Right lobe of liver (tissue), 6 donors: ENCODE data around the gene SCYGR3. TPM values are rescaled to one million over a fixed set of nuclear protein-coding genes. Genes with fewer than 3 reads are reported as not detected.

Experiments
- ATAC-seq, 4 donors: fragments of 200-7000 bp; cut with Tn5 transposase; one replicate each; pipeline ENCODE4 v1.9.1; 2020; ENCODE audit warnings: mild to moderate bottlenecking in 4 of 4, moderate library complexity in 4 of 4
- DNase-seq, 3 donors: peaks; one replicate each; pipeline ENCODE4 v3.0.0-alpha.2; 2020
- H3K27ac ChIP-seq, 3 donors: fragments of 200-600 bp; one replicate each; pipeline ENCODE4 v1.8.0; 2022
- H3K27me3 ChIP-seq, 2 donors: fragments of 200-600 bp; one replicate each; pipeline ENCODE4 v1.8.0; 2022
- H3K36me3 ChIP-seq, 4 donors: fragments of 200-600 bp; sonication (generic) in 1 of 4; one replicate each; pipeline versions ENCODE4 v1.5.1 to v1.8.0; 2017 to 2022; ENCODE audit warnings: control low read depth in 1 of 4
- H3K4me1 ChIP-seq, 4 donors: fragments of 200-600 bp; sonication (generic) in 1 of 4; one replicate each; pipeline versions ENCODE4 v1.5.1 to v1.8.0; 2017 to 2022; ENCODE audit warnings: control low read depth in 1 of 4
- H3K4me3 ChIP-seq, 3 donors: fragments of 200-600 bp; one replicate each; pipeline ENCODE4 v1.8.0; 2022
- H3K9me3 ChIP-seq, 4 donors: fragments of 200-600 bp; sonication (generic) in 1 of 4; one replicate each; pipeline versions ENCODE4 v1.5.1 to v1.8.0; 2017 to 2022; ENCODE audit warnings: control low read depth in 1 of 4
- CTCF ChIP-seq, 4 donors: fragments of 200-600 bp in 3 of 4; fragments of 450-650 bp in 1 of 4; IDR thresholded peaks; one replicate each; pipeline versions ENCODE4 v1.5.1 to v1.8.0; 2016 to 2022; ENCODE audit warnings: antibody characterized with exemption in 4 of 4, mild to moderate bottlenecking in 2 of 4
- POLR2A ChIP-seq: fragments of 450-650 bp; IDR thresholded peaks from one replicate; pipeline ENCODE4 v1.6.1; 2017; ENCODE audit warnings: antibody characterized with exemption, mild to moderate bottlenecking
- WGBS: methylation state at CpG from one replicate; pipeline ENCODE4 v1.1.6; 2018; ENCODE audit warnings: low coverage, low lambda C conversion rate; ENCODE audit not compliant: insufficient coverage; ENCODE audit errors: missing lambda C conversion rate; 5-methylcytosine and 5-hydroxymethylcytosine counted together
- intact Hi-C, 2 donors: fragments of 100-400 bp; cut with DNase I; formaldehyde crosslinking; loops; one replicate each; pipeline versions ENCODE4 v1.11.2 to v1.14.1; 2022
- long read RNA-seq: library from polyadenylated mRNA; unstranded; transcript quantifications from one replicate; pipeline ENCODE4 v2.0.0, GENCODE V29; 2019
- total RNA-seq, 6 experiments: library from RNA; depleted of rRNA in 2 of 6; stranded (reverse); fragments of >200 nt in 2 of 6; fragmentation: NEBNext Ultra II Directional in 3 of 6; extraction: Animal tissue kit (Norgen Biotek cat#: 25700) in 3 of 6; gene quantifications; one replicate each; pipeline versions ENCODE4 v1.1.0 to v1.2.4, GENCODE V29; 2016 to 2023
- donor health status: DM: no; HTN: yes; CAD: no.
- donor health status: DM: no; HTN: no; CAD: no.
- donor health status: DM: no; HTN: no; CAD: no.
- donor health status: DM: no; HTN: yes; CAD: no.
- donor health status: DM: no; HTN: yes; CAD: no.

The SCYGR3 gene
- total RNA-seq, result not detected
- long read RNA-seq, result 0 reads

GRCh38 chr2:227614740-227615139 is at the start of gene SCYGR3:
TSS of gene SCYGR3 (minus strand) at chr2:227614840. CDS start at chr2:227614840, 0 bp downstream.
- no peaks in the 10 kb centered on the region for H3K4me1 ChIP-seq
- ATAC-seq (no peak), DNase-seq (no peak)
- no peaks in the 10 kb centered on the region for H3K36me3 ChIP-seq
- H3K27ac ChIP-seq, result no peak within 1 kb of the TSS
- TF ChIP-seq POLR2A, result no peak
- TF ChIP-seq CTCF (IDR thresholded peaks at IDR 0.05), result no peak
- no peaks in the 10 kb centered on the region for H3K27me3 ChIP-seq
- H3K4me3 ChIP-seq, result no peak within 1 kb of the TSS
- intact Hi-C loops, result no loop called here
- 75% methylated on average over 4 of the region's 4 CpGs for WGBS
- no peaks in the 10 kb centered on the region for H3K9me3 ChIP-seq

GRCh38 chr2:227661827-227662226 is 47.2 kb upstream of the SCYGR3 start:
- Histone ChIP-seq H3K36me3 (no peaks in the 10 kb centered on the region), H3K9me3 (no peaks in the 10 kb centered on the region), H3K27ac (no peak overlapping the region), H3K4me3 (no peak overlapping the region), H3K4me1 (no peaks in the 10 kb centered on the region), H3K27me3 (no peaks in the 10 kb centered on the region)
- DNase-seq (no peak), ATAC-seq (no peak)
- intact Hi-C loops, result loop anchor here in 1 of 2 donors (5.0 kb wide), 1 partner anchor 105 kb away; no protein-coding TSS in a partner anchor
- TF ChIP-seq POLR2A, result no peak
- WGBS, result 24% methylated on average over 3 of the region's 3 CpGs

- Histone ChIP-seq H3K36me3 (no peaks in the 10 kb centered on the region), H3K4me1 (no peaks in the 10 kb centered on the region), H3K9me3 (no peaks in the 10 kb centered on the region), H3K27ac (no peak overlapping the region), H3K4me3 (no peak overlapping the region), H3K27me3 (no peaks in the 10 kb centered on the region)
- intact Hi-C loops, result loop anchor here in 1 of 2 donors (5.0 kb wide), 1 partner anchor 106 kb away; no protein-coding TSS in a partner anchor
- ATAC-seq (no peak), DNase-seq (no peak)
- 59% methylated on average over 5 of the region's 7 CpGs for WGBS
- TF ChIP-seq CTCF (IDR thresholded peaks at IDR 0.05), result no peak
- TF ChIP-seq POLR2A, result no peak
Observed at GRCh38 chr2:227661025-227661649, 46.5 kb upstream of the SCYGR3 start.

GRCh38 chr2:227657199-227657845 is 42.7 kb upstream of the SCYGR3 start:
- H3K27me3 ChIP-seq, result no peaks in the 10 kb centered on the region
- H3K9me3 ChIP-seq, result no peaks in the 10 kb centered on the region
- no peak for DNase-seq
- no peak for ATAC-seq
- WGBS, result 76% methylated on average over 8 of the region's 8 CpGs
- H3K27ac ChIP-seq, result no peak overlapping the region
- intact Hi-C loops, result loop anchor here in 1 of 2 donors (10.0 kb wide), 1 partner anchor 253 kb away; no protein-coding TSS in a partner anchor
- no peaks in the 10 kb centered on the region for H3K36me3 ChIP-seq
- H3K4me1 ChIP-seq, result peaks cover 2 to 9% (median 6%) of the 10 kb centered on the region in 4 donors
- TF ChIP-seq POLR2A (no peak), CTCF (IDR thresholded peaks at IDR 0.05) (no peak)
- no peak overlapping the region for H3K4me3 ChIP-seq

- DNase-seq, result no peak
- Histone ChIP-seq H3K27ac (peak overlapping the region in 2 of 3 donors; percentile 34 to 72), H3K4me3 (no peak overlapping the region), H3K36me3 (no peaks in the 10 kb centered on the region), H3K4me1 (peaks cover 2 to 9% (median 6%) of the 10 kb centered on the region in 4 donors), H3K27me3 (no peaks in the 10 kb centered on the region), H3K9me3 (no peaks in the 10 kb centered on the region)
- ATAC-seq, result peak; percentile 47 to 84 (median 74)
- 0% methylated on average over 1 of the region's 1 CpG for WGBS
- intact Hi-C loops, result loop anchor here in 1 of 2 donors (10.0 kb wide), 1 partner anchor 251 kb away; no protein-coding TSS in a partner anchor
- TF ChIP-seq POLR2A (no peak), CTCF (IDR thresholded peaks at IDR 0.05) (no peak)
Observed at GRCh38 chr2:227655454-227655853, 40.8 kb upstream of the SCYGR3 start.
